KOPT-K1 (cell line): ENCODE results near the gene GTF2IRD1.
"Not testable (repeated sequence)": the region's sequence is repeated elsewhere in the genome, so short reads cannot be mapped to it uniquely, and the experiment has no call there.

Experiments used
- H3K27ac ChIP-seq: fragments of 200-600 bp; sonication (generic); 2 replicates; pipeline ENCODE4 v1.5.1; 2016; ENCODE audit warnings: antibody characterized with exemption, mild to moderate bottlenecking, low read depth, low read length; ENCODE audit not compliant: poor library complexity, severe bottlenecking
- H3K36me3 ChIP-seq: fragments of 200-600 bp; sonication (generic); 2 replicates; pipeline ENCODE4 v1.5.1; 2017; ENCODE audit warnings: antibody characterized with exemption, mild to moderate bottlenecking, low read length, moderate library complexity; ENCODE audit not compliant: insufficient read depth
- H3K9me3 ChIP-seq: fragments of 200-600 bp; sonication (generic); 2 replicates; pipeline ENCODE4 v1.5.1; 2017; ENCODE audit warnings: antibody characterized with exemption, low read length, mild to moderate bottlenecking; ENCODE audit not compliant: insufficient read depth, poor library complexity, severe bottlenecking

Gene GTF2IRD1

GRCh38 chr7:74503061-74503460 is 49.4 kb downstream of the GTF2IRD1 start:
- Histone ChIP-seq H3K9me3 (no peaks in the 10 kb centered on the region), H3K36me3 (no peaks in the 10 kb centered on the region), H3K27ac (no peak overlapping the region)

DNA sequence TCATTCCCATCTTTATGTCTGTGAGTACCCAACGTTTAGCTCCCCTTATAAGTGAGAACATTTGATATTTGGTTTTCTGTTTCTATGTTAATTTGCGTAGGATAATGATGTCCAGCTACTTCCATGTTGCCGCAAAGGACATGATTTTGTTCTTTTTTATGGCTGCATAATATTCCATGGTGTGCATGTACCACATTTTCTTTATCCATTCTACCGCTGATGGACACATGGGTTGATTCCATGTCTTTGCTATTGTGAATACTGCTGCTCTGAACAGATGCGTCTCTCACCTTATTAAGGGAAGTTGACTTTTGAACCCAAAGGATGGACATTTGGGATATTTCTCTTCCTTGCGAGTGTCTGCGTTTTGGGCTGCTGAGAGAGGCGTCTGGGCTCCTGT is 50.2 kb downstream of the GTF2IRD1 start:
- no peak overlapping the region for H3K27ac ChIP-seq
- no peaks in the 10 kb centered on the region for H3K9me3 ChIP-seq
- no peaks in the 10 kb centered on the region for H3K36me3 ChIP-seq

GRCh38 chr7:74505471-74506324 is 52.0 kb downstream of the GTF2IRD1 start:
- H3K9me3 ChIP-seq = no peaks in the 10 kb centered on the region
- no peaks in the 10 kb centered on the region for H3K36me3 ChIP-seq
- H3K27ac ChIP-seq = no peak overlapping the region

DNA sequence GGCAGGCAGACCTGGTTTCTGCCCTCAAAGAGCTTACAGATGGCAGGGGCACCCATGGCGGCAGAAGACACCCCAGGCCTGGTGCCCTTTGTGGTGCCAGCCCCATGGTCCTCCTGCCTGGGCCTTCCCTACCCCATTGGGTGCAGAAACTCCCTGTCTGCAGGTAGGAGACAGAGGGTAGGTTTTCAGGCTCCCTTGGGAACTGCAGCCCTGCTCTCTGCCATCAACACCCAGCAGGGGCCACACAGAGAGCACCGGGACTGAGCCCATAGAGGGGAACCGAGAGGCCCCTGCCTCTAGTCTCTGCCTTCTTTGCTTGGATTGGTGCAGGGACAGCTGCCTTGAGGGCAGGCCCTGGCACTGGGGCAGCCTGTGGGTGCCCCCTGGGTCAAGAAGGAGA is 52.6 kb downstream of the GTF2IRD1 start:
- Histone ChIP-seq H3K27ac (no peak overlapping the region), H3K9me3 (no peaks in the 10 kb centered on the region), H3K36me3 (no peaks in the 10 kb centered on the region)

DNA sequence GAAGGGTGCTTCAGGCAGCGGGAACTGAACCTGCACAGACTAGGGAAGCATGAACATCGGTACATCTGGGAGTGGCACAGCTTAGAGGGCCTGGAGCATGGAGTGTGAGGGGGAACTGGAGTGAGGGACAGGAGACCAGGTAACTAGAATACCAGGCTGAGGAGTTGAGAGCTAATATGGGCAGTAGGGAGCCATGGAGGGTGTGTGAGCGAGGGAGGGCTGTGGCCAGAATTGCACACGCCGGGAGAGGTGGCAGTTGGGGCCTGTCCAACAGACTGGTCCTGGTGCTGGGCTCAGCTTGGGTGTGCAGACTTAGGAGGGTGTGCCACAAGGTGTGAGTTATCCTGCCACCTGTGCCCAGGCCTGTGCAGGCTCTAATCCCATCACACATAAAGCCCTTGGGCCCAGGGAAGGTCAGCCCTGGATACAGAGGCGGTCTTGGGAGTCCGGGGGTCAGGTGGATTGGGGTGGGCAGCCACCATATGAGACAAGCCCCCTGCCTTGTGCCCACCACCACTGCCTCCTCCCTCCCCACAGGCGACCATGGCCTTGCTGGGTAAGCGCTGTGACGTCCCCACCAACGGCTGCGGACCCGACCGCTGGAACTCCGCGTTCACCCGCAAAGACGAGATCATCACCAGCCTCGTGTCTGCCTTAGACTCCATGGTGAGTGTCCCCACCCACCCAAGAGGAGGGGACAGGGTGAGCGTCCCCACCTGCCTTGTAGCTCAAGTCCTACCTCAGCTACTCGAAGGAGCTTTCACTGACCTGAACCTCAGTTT is 54.0 kb downstream of the GTF2IRD1 start:
- Histone ChIP-seq H3K27ac (no peak overlapping the region), H3K36me3 (no peaks in the 10 kb centered on the region)

DNA sequence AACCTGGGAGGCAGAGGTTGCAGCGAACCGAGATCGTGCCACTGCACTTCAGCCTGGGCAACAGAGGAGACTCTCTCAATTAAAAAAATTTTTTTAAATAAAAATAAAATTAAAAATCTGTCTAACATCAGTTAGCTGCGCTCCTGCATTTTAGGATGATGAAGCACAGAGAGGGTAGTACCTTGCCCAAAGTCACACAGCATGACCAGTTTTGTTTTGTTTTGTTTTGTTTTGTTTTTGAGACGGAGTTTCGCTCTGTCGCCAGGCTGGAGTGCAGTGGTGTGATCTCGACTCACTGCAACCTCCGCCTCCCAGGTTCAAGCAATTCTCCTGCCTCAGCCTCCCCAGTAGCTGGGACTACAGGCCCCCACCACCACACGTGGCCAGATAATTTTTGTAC is 55.7 kb downstream of the GTF2IRD1 start:
- not testable (repeated sequence) for H3K36me3 ChIP-seq, H3K9me3 ChIP-seq, H3K27ac ChIP-seq

More for the DNA sequence above, 54.0 kb downstream of the GTF2IRD1 start:
- H3K9me3 ChIP-seq = no peaks in the 10 kb centered on the region

DNA sequence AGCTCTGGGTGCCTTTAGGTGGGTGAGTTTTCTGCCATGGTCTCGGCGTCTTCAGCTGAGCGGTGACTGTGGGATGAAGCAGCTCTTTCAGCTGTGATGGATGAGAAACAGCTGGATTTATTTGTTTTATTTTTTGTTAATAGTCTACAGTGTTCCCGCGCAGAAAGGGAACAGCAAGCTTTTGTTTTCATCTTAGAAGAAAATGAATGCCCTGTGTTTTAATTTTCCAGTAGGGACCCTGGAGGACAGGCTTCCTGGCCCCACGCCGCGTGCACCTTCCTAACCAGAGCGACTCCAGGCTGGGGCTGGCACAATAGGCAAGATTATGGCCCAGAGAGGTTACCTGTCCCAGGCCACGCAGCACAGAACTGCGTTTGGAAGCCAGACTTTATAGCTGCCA is 57.6 kb downstream of the GTF2IRD1 start:
- H3K27ac ChIP-seq = no peak overlapping the region
- H3K9me3 ChIP-seq = no peaks in the 10 kb centered on the region
- H3K36me3 ChIP-seq = no peaks in the 10 kb centered on the region

DNA sequence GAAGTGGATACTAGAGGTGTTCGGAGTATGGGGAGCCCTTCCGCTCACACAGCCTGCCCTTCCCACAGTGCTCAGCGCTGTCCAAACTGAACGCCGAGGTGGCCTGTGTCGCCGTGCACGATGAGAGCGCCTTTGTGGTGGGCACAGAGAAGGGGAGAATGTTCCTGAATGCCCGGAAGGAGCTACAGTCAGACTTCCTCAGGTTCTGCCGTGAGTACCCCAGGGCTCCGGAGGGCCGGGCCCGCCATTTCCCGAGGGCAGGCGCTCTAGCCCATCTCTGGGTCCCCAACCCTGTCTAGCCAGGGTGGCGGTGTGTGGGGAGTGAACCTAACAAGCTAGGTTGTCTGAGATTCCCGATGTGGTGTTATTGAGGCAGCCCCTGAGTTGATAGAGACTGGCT is 59.1 kb downstream of the GTF2IRD1 start:
- Histone ChIP-seq H3K27ac (no peak overlapping the region), H3K9me3 (no peaks in the 10 kb centered on the region), H3K36me3 (no peaks in the 10 kb centered on the region)

- no peaks in the 10 kb centered on the region for H3K9me3 ChIP-seq
- H3K27ac ChIP-seq = no peak overlapping the region
- H3K36me3 ChIP-seq = no peaks in the 10 kb centered on the region
Measured at GRCh38 chr7:74514131-74514591, 60.5 kb downstream of the GTF2IRD1 start.

GRCh38 chr7:74515276-74515675 is 61.6 kb downstream of the GTF2IRD1 start:
- no peaks in the 10 kb centered on the region for H3K9me3 ChIP-seq

DNA sequence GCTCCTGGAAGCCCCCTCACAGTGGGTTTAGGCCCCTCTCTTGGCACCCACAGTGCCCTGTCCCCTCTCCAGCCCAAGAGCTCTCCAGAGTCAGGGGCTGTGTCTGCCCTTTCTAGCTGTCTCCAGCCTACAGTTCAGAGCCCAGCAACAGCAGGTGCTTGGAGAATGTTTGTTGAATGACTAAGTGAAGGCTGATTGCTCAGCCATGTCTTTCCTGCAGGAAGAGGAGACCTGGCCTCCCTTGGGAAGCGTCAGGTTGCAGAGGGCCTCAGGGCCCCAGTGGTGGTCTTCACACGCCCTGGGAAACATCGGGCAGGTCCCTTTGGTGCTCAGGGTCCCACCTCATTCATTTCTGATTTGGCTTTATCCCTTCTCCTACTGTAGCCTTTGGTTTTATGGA is 62.5 kb downstream of the GTF2IRD1 start:
- H3K36me3 ChIP-seq = no peaks in the 10 kb centered on the region

More at GRCh38 chr7:74515276-74515675, 61.6 kb downstream of the GTF2IRD1 start:
- no peaks in the 10 kb centered on the region for H3K36me3 ChIP-seq
- H3K27ac ChIP-seq = no peak overlapping the region

DNA sequence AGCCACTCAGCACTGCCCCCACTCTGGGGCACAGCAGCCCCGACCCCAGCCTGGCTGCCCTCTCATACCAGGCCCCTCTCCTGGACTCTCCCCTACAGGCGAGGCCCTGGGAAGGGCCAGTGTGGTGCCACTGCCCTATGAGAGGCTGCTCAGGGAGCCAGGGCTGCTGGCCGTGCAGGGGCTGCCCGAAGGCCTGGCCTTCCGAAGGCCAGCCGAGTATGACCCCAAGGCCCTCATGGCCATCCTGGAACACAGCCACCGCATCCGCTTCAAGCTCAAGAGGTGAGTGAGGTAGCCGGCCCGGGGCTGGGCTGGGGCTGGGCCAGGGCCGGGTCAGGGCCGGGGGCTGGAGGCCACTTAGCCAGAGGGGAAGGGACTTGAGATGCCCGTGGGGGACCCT is 64.3 kb downstream of the GTF2IRD1 start:
- H3K36me3 ChIP-seq = no peaks in the 10 kb centered on the region
- no peak overlapping the region for H3K27ac ChIP-seq
- H3K9me3 ChIP-seq = no peaks in the 10 kb centered on the region

More for the DNA sequence above, 62.5 kb downstream of the GTF2IRD1 start:
- Histone ChIP-seq H3K27ac (no peak overlapping the region), H3K9me3 (no peaks in the 10 kb centered on the region)

- H3K27ac ChIP-seq = no peak overlapping the region
- no peaks in the 10 kb centered on the region for H3K36me3 ChIP-seq
- no peaks in the 10 kb centered on the region for H3K9me3 ChIP-seq
Measured at GRCh38 chr7:74518654-74519053, 64.9 kb downstream of the GTF2IRD1 start.

DNA sequence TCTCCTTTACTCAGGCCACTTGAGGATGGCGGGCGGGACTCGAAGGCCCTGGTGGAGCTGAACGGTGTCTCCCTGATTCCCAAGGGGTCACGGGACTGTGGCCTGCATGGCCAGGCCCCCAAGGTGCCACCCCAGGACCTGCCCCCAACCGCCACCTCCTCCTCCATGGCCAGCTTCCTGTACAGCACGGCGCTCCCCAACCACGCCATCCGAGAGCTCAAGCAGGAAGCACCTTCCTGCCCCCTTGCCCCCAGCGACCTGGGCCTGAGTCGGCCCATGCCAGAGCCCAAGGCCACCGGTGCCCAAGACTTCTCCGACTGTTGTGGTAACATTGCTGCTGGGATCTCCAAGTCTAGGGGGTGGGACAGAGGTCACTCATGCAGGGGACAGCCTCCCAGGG is 65.7 kb downstream of the GTF2IRD1 start:
- Histone ChIP-seq H3K27ac (no peak overlapping the region), H3K36me3 (no peaks in the 10 kb centered on the region), H3K9me3 (no peaks in the 10 kb centered on the region)

GRCh38 chr7:74521855-74522254 is 68.1 kb downstream of the GTF2IRD1 start:
- Histone ChIP-seq H3K27ac (no peak overlapping the region), H3K36me3 (no peaks in the 10 kb centered on the region), H3K9me3 (no peaks in the 10 kb centered on the region)
